SK-N-SH (cell line): ENCODE measurements around the gene ADAMTSL1. TPM values are rescaled to one million over a fixed set of nuclear protein-coding genes. Genes with fewer than 3 reads are reported as not detected.

ENCODE experiments used
- CTCF ChIA-PET: fragments of 300-600, 350-600 bp; formaldehyde crosslinking; extraction: SDS; loops from one replicate; lab custom pipeline; 2021; lab: Yijun Ruan, JAX
- POLR2A ChIA-PET: fragments of 350-600 bp; sonication (Branson Sonifier 250); formaldehyde crosslinking; extraction: SDS; loops from one replicate; lab custom pipeline; 2020; ENCODE audit warnings: antibody characterized with exemption, inconsistent platforms; lab: Yijun Ruan, JAX
- DNase-seq: peaks from one replicate; pipeline ENCODE4 v3.0.0; 2012
- H2AFZ ChIP-seq: fragments of 200-600 bp; sonication (generic); 2 replicates; pipeline ENCODE4 v1.8.1; 2016; ENCODE audit warnings: antibody characterized with exemption, mild to moderate bottlenecking, low read depth
- H3F3A ChIP-seq: fragments of 200-600 bp; sonication (generic); replicated peaks from 2 replicates; pipeline ENCODE3; 2016; ENCODE audit warnings: antibody characterized with exemption, mild to moderate bottlenecking; ENCODE audit not compliant: insufficient read depth
- H3K27ac ChIP-seq, 2 experiments: fragments of 200-500 bp in 1 of 2; fragments of 200-600 bp in 1 of 2; sonication (Bioruptor generic) in 1 of 2; sonication (generic), shearing (Covaris generic) in 1 of 2; 2 replicates each; pipeline versions ENCODE4 v1.5.1 to v1.6.1; 2014 to 2016; ENCODE audit warnings: low read depth in 2 of 2, inconsistent platforms in 1 of 2, low read length in 1 of 2, mild to moderate bottlenecking in 1 of 2, mixed read lengths in 1 of 2
- H3K27me3 ChIP-seq: fragments of 200-600 bp; sonication (generic), shearing (Covaris generic); 2 replicates; pipeline ENCODE4 v1.6.1; 2016; ENCODE audit warnings: mixed run types; ENCODE audit not compliant: insufficient read depth
- H3K36me3 ChIP-seq, 2 experiments: fragments of 200-500 bp in 1 of 2; fragments of 200-600 bp in 1 of 2; sonication (Bioruptor generic) in 1 of 2; sonication (generic) in 1 of 2; replicated peaks in 1 of 2; 2 replicates each; pipeline versions ENCODE3 to v1.5.1; 2014 to 2016; ENCODE audit warnings: low read length in 1 of 2, mild to moderate bottlenecking in 1 of 2; ENCODE audit not compliant: insufficient read depth in 2 of 2, control insufficient read depth in 1 of 2
- H3K4me1 ChIP-seq, 2 experiments: fragments of 200-500 bp in 1 of 2; fragments of 200-600 bp in 1 of 2; sonication (Bioruptor generic) in 1 of 2; sonication (generic), shearing (Covaris generic) in 1 of 2; 2 replicates each; pipeline versions ENCODE4 v1.5.1 to v1.6.1; 2014 to 2016; ENCODE audit warnings: low read depth in 1 of 2, low read length in 1 of 2, mixed run types in 1 of 2; ENCODE audit not compliant: insufficient read depth in 2 of 2, control insufficient read depth in 1 of 2
- H3K4me2 ChIP-seq: fragments of 200-600 bp; sonication (generic), shearing (Covaris generic); 2 replicates; pipeline ENCODE4 v1.6.1; 2017; ENCODE audit warnings: mixed run types
- H3K4me3 ChIP-seq, 2 experiments: fragments of 200-500 bp in 1 of 2; fragments of 200-600 bp in 1 of 2; sonication (Bioruptor generic) in 1 of 2; sonication (generic), shearing (Covaris generic) in 1 of 2; 2 replicates each; pipeline versions ENCODE4 v1.5.1 to v1.8.1; 2014 to 2016; ENCODE audit warnings: low read depth in 2 of 2, inconsistent platforms in 1 of 2, low read length in 1 of 2, mild to moderate bottlenecking in 1 of 2, mixed read lengths in 1 of 2, moderate library complexity in 1 of 2
- H3K79me2 ChIP-seq: fragments of 200-600 bp; sonication (generic); 2 replicates; pipeline ENCODE4 v1.8.1; 2017; ENCODE audit warnings: mild to moderate bottlenecking; ENCODE audit not compliant: insufficient read depth
- H3K9ac ChIP-seq: fragments of 200-600 bp; sonication (generic); 2 replicates; pipeline ENCODE4 v1.6.1; 2017; ENCODE audit warnings: mixed run types
- H3K9me2 ChIP-seq: fragments of 200-600 bp; sonication (generic); 2 replicates; pipeline ENCODE4 v1.6.1; 2017; ENCODE audit warnings: mixed run types
- H3K9me3 ChIP-seq: fragments of 200-600 bp; sonication (generic); 2 replicates; pipeline ENCODE4 v1.6.1; 2017; ENCODE audit warnings: mixed run types, mild to moderate bottlenecking, moderate library complexity
- H4K20me1 ChIP-seq: fragments of 200-600 bp; sonication (generic); 2 replicates; pipeline ENCODE4 v1.6.1; 2017; ENCODE audit warnings: mild to moderate bottlenecking, mixed run types; ENCODE audit not compliant: insufficient read depth
- ELF1 ChIP-seq: IDR thresholded peaks from 2 replicates; pipeline ENCODE4 v1.4.0; 2012
- EP300 ChIP-seq, 2 experiments: IDR thresholded peaks; 2 replicates each; pipeline versions ENCODE4 v1.4.0 to v1.6.1; 2012; ENCODE audit warnings: borderline replicate concordance in 1 of 2, low read depth in 1 of 2, low read length in 1 of 2
- FOSL2 ChIP-seq: IDR thresholded peaks from 2 replicates; pipeline ENCODE4 v1.4.0; 2012; ENCODE audit warnings: low read depth, mild to moderate bottlenecking, moderate library complexity, borderline replicate concordance
- FOXM1 ChIP-seq: IDR thresholded peaks from 2 replicates; pipeline ENCODE4 v1.4.0; 2012; ENCODE audit warnings: low read depth, mild to moderate bottlenecking
- GATA2 ChIP-seq: sonication (generic); formaldehyde crosslinking; IDR thresholded peaks from 2 replicates; pipeline ENCODE4 v1.5.0; 2020; ENCODE audit warnings: mild to moderate bottlenecking, missing genetic modification reagents
- IRF3 ChIP-seq: fragments of 150-350 bp; IDR thresholded peaks from 2 replicates; pipeline ENCODE4 v1.6.1; 2016; ENCODE audit warnings: mild to moderate bottlenecking, low read depth, low read length
- JUND ChIP-seq: IDR thresholded peaks from 2 replicates; pipeline ENCODE4 v1.4.0; 2012
- MEF2A ChIP-seq: IDR thresholded peaks from 2 replicates; pipeline ENCODE4 v1.4.0; 2012; ENCODE audit warnings: low read depth, borderline replicate concordance
- NFIC ChIP-seq: IDR thresholded peaks from 2 replicates; pipeline ENCODE4 v1.4.0; 2012; ENCODE audit warnings: borderline replicate concordance
- NRF1 ChIP-seq: IDR thresholded peaks from 2 replicates; pipeline ENCODE4 v1.6.1; 2012; ENCODE audit warnings: low read depth, mild to moderate bottlenecking, low read length
- PBX3 ChIP-seq: IDR thresholded peaks from 2 replicates; pipeline ENCODE4; 2012
- POLR2AphosphoS5 ChIP-seq: IDR thresholded peaks from 2 replicates; pipeline ENCODE4 v1.6.1; 2012; ENCODE audit warnings: low read depth, low read length
- RAD21 ChIP-seq: IDR thresholded peaks from 2 replicates; pipeline ENCODE4 v1.6.1; 2012; ENCODE audit warnings: mild to moderate bottlenecking, low read length
- RCOR1 ChIP-seq: fragments of 150-350 bp; IDR thresholded peaks from 2 replicates; pipeline ENCODE4 v1.6.1; 2017; ENCODE audit warnings: antibody characterized with exemption, low read length
- RXRA ChIP-seq: IDR thresholded peaks from 2 replicates; pipeline ENCODE4 v1.4.0; 2012; ENCODE audit warnings: low read depth, mild to moderate bottlenecking, borderline replicate concordance
- TAF1 ChIP-seq: IDR thresholded peaks from 2 replicates; pipeline ENCODE4 v1.6.1; 2012; ENCODE audit warnings: low read depth, mild to moderate bottlenecking, low read length, moderate library complexity, borderline replicate concordance
- TCF12 ChIP-seq: IDR thresholded peaks from 2 replicates; pipeline ENCODE4 v1.4.0; 2012
- TEAD4 ChIP-seq: IDR thresholded peaks from 2 replicates; pipeline ENCODE4 v1.4.0; 2012; ENCODE audit warnings: mild to moderate bottlenecking, borderline replicate concordance; ENCODE audit not compliant: insufficient read depth
- USF1 ChIP-seq: IDR thresholded peaks from 2 replicates; pipeline ENCODE4 v1.4.0; 2012; ENCODE audit warnings: low read depth, borderline replicate concordance
- USF2 ChIP-seq: fragments of 150-350 bp; IDR thresholded peaks from 2 replicates; pipeline ENCODE4 v1.6.1; 2017; ENCODE audit warnings: antibody characterized with exemption, low read length, low read depth, borderline replicate concordance
- YY1 ChIP-seq: IDR thresholded peaks from 2 replicates; pipeline ENCODE4 v1.4.0; 2012; ENCODE audit warnings: low read depth, mild to moderate bottlenecking
- WGBS: methylation state at CpG from one replicate; pipeline ENCODE4 v1.1.6; 2017; ENCODE audit warnings: low lambda C conversion rate; 5-methylcytosine and 5-hydroxymethylcytosine counted together
- polyA plus RNA-seq, 3 experiments: library from polyadenylated mRNA; depleted of rRNA; stranded (reverse); fragments of >200 nt; gene quantifications; 2 replicates each; pipeline ENCODE4 v1.2.3, GENCODE V29; 2012

ADAMTSL1 gene
- polyA plus RNA-seq, 1 of the 3 experiments (the other 2 are of a cell fraction): 114 TPM

GRCh38 chr9:18700714-18701113 is 226.8 kb downstream of the ADAMTSL1 start (continued):
- TF ChIP-seq FOXM1 (no peak), JUND (no peak), TEAD4 (no peak), USF1 (no peak), MEF2A (no peak), RAD21 (no peak), FOSL2 (no peak), ELF1 (no peak), NRF1 (no peak), NFIC (no peak)
- TF ChIP-seq, all 33 proteins: peak for 0

GRCh38 chr9:18703151-18703900 is 229.4 kb downstream of the ADAMTSL1 start:
- Histone ChIP-seq H3F3A (peaks cover 5% of the 10 kb centered on the region), H2AFZ (no peak overlapping the region), H3K27me3 (no peaks in the 10 kb centered on the region), H3K36me3 (peaks cover 2 to 94% of the 10 kb centered on the region in 2 experiments), H3K79me2 (no peaks in the 10 kb centered on the region), H3K4me1 (peaks cover 0 to 13% of the 10 kb centered on the region in 2 experiments; a peak in 2 of 4 replicates), H3K4me2 (no peak overlapping the region), H4K20me1 (no peaks in the 10 kb centered on the region), H3K9me2 (no peaks in the 10 kb centered on the region), H3K9me3 (no peaks in the 10 kb centered on the region), H3K4me3 (no peak overlapping the region), H3K9ac (no peak overlapping the region), H3K27ac (no peak overlapping the region; a peak in 1 of 4 replicates)
- DNase-seq: peak; percentile 31
- TF ChIP-seq PBX3 (no peak), TAF1 (no peak), GATA2 (CRISPR knock-in tag) (peak; percentile 76), RCOR1 (0 out of 2 replicates have a peak, but pooled peaks have one; percentile 49), MEF2A (no peak), RAD21 (0 out of 2 replicates have a peak, but pooled peaks have one; percentile 8), RXRA (no peak), USF2 (no peak), TCF12 (no peak), NFIC (no peak), EP300 (IDR thresholded peaks at IDR 0.05; ENCODE audit: borderline replicate concordance in 1 of 2, low read depth in 1 of 2, low read length in 1 of 2) (peak in 1 of 2 experiments; percentile 30; a peak in 1 of 4 replicates), POLR2AphosphoS5 (no peak), YY1 (no peak), IRF3 (no peak)
- ChIA-PET CTCF (interaction anchor here (1.1 kb wide), 1 partner anchor 12 kb away, joined by 3 read pairs; no protein-coding TSS in a partner anchor), POLR2A (no interaction called here)
- WGBS: 58% methylated on average over 5 of the region's 5 CpGs
